Posterior vena cava (tissue), 2 donors: ENCODE data around the gene BSND. TPM values are rescaled to one million over a fixed set of nuclear protein-coding genes. Genes with fewer than 3 reads are reported as not detected.
A peak's percentile ranks its signal among the peaks of the same experiment; 100 is the strongest.

ENCODE experiments used
- DNase-seq: peaks from one replicate; pipeline ENCODE4 v3.0.0-alpha.2; 2020; ENCODE audit warnings: low spot score
- intact Hi-C, 2 donors: fragments of 100-400 bp; cut with DNase I; formaldehyde crosslinking; loops; one replicate each; pipeline versions ENCODE4 v1.14.1 to v1.14.2; 2022 to 2023
- total RNA-seq, 2 donors: library from RNA; stranded (reverse); fragmentation: NEBNext Ultra II Directional; extraction: Animal tissue kit (Norgen Biotek cat#: 25700); gene quantifications; one replicate each; pipeline ENCODE4 v1.2.1, GENCODE V29; 2021
- donor health status: DM: yes; HTN: yes; CAD: no.
- donor health status: DM: yes; HTN: yes; CAD: no.

Gene BSND
- total RNA-seq, 2 donors from 2014 or later: not detected

DNA sequence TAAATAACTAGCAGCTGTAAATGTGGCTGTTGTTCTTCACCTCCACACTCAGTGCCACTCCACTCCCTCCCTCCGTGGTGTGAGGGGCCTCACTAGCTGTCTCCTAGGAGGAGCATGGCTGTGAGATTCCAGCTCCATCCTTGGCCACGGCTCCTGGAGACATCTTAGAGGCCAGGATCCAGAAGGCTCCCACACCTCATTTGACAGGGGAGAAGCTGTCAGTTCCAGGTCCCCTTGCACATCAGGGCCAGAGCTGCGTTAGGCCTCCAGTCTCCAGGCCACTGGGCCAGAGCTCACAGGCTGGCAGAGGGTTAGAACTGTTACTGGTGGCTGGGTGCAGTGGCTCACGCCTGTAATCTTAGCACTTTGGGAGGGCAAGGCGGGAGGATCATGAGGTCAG lies 55.7 kb downstream of the BSND start:
- peak; percentile 60 for DNase-seq
- intact Hi-C loops: no loop called here

DNA sequence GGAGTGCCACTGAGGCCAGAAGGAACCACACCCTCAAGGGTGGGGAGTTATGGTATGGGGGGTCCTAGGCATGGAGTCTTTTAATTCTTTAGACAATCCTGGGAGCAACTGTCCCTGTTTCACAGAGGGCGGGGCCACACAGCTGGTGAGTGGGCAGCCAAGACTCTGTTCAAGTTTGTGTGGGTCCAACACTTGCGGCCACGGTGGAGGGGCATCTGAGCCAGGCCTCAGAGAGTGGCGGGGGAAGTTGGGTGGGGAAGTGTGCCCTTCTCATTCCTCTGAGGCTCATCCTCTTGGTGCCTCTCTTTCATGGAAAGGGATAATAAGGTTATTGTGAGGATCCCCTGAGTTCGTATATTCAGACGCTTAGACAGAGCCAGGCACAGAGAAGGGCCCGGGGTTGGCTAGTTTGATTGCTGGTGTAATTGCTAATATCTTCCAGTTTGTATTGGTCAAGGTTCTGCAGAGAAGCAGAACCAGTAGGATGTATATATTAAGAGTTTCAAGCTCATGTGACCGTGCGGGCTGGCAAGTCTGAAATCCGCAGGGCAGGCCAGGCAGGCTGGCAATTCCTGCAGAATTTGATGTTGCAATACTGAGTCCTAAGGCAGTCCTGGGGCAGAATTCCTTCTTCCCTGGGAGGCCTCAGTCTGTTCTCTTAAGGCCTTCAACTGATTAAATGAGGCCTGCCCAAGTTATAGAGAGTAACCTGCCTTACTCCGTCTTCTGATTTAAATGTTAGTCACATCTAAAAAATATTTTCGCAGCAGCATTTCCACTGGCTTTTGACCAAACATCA lies 56.5 kb downstream of the BSND start:
- no peak for DNase-seq
- intact Hi-C loops: no loop called here

DNA sequence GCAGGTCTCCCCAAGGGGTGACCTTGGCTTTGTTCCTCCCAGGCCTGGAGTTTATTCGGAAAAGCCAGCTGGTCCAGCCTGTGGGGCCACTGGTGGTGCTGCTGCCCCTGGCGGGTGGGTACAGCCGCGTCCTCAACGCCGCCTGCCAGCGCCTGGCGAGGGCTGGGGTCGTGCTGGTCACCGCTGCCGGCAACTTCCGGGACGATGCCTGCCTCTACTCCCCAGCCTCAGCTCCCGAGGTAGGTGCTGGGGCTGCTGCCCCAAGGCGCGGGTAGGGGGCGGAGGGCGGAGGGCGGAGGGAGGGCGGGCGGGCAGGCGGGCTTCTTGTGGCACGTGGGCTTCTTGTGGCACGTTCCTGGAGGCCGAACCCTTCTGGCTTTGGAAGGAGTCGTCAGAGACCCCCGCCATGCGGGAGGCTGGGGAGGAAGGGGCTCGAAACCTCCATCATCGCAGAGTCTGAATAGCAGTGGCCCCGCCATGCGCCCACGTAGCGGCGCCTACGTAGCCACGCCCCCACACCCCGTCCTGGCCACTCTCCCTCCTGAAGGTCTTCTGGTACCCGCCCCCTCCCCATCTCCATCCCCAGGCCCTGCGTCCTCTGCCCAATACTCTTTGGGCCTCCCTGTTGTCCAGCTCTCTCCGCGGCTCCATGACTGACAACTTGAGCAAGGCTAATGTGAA lies 57.4 kb downstream of the BSND start:
- intact Hi-C loops: no loop called here
- DNase-seq: peak; percentile 72

DNA sequence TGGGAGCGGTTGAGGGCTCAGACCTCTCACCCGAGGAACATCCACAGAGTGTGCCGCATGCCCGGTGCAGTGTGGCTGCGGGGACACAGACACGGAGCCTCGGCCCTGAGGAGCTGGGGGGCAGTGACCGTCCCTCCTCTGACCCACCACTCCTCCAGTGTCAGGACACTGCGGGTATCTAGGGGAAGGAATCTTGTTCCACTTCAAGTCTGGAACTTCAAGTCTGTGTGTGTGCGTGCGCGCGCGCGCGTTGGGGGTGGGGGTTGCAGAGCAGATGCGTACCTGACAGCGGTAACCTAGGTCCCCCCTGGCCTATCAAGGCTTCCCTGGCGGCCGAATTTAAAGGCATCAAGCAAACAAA lies 57.9 kb downstream of the BSND start:
- DNase-seq: peak; percentile 42
- intact Hi-C loops: no loop called here

DNA sequence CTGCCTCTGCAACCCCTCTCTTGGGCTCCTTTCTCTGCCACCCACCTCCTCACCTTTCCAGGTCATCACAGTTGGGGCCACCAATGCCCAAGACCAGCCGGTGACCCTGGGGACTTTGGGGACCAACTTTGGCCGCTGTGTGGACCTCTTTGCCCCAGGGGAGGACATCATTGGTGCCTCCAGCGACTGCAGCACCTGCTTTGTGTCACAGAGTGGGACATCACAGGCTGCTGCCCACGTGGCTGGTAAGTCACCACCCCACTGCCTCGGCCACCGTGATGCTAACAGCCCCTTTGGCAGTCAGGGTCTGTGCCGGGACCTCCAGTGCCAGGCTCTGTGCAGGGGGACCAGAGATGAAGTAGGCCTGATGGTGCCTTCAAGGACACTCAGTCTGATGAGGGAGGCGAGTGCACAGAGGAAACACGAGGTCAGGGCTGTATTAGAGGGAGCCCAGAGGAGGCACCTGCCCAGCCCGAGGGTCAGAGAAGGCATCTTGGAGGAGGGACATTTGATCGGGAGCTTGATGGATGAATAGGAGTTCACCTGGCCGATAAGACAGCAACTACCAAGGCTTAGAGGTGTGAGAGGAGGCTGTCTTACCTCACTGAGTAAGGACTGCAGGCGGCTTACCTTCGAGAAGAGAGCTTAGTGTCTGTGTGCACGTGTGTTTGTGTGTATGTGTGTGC lies 58.7 kb downstream of the BSND start:
- intact Hi-C loops: no loop called here
- peak; percentile 77 for DNase-seq

DNA sequence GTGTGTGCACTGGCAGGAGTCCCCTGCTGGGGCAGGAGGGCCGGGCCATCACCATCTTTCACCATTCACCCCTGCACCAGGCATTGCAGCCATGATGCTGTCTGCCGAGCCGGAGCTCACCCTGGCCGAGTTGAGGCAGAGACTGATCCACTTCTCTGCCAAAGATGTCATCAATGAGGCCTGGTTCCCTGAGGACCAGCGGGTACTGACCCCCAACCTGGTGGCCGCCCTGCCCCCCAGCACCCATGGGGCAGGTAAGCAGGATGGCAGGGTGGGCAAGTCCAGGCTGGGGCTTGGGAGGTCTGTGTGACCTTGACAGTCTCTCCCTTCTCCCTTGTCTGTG lies 59.2 kb downstream of the BSND start:
- intact Hi-C loops: no loop called here
- peak; percentile 72 for DNase-seq

DNA sequence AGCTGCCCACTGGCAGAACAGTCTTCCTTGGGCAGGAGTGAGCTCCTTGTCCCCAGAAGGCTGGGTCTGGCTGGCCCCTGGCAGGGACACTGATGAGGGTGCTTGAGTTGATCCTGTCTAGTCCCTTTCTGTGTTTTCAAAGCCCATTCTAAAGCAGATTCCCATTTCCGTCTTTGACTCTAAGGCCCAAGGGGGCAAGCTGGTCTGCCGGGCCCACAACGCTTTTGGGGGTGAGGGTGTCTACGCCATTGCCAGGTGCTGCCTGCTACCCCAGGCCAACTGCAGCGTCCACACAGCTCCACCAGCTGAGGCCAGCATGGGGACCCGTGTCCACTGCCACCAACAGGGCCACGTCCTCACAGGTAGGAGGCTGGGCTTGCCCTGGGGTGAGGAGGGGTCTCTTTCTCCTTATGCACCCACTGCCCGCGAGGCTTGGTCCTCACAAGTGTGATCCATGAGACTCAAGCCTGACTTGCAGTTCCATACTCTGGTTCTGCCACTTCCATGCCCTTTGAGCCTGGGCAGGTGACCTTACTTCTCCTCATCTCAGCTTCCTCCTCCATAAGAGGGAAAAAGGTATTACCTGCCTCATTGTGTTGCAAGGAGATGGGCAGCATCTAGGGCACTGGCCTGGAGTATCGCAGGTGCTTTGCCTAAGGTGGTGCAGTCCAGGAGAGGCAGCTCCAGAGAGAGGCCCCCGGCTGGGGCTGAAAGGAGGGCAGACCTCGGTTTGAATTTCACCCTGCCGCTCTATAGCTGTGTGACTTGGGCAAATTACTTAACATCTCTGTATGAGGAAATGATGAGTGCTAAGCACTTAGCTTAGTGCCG lies 60.8 kb downstream of the BSND start:
- intact Hi-C loops: no loop called here

DNA sequence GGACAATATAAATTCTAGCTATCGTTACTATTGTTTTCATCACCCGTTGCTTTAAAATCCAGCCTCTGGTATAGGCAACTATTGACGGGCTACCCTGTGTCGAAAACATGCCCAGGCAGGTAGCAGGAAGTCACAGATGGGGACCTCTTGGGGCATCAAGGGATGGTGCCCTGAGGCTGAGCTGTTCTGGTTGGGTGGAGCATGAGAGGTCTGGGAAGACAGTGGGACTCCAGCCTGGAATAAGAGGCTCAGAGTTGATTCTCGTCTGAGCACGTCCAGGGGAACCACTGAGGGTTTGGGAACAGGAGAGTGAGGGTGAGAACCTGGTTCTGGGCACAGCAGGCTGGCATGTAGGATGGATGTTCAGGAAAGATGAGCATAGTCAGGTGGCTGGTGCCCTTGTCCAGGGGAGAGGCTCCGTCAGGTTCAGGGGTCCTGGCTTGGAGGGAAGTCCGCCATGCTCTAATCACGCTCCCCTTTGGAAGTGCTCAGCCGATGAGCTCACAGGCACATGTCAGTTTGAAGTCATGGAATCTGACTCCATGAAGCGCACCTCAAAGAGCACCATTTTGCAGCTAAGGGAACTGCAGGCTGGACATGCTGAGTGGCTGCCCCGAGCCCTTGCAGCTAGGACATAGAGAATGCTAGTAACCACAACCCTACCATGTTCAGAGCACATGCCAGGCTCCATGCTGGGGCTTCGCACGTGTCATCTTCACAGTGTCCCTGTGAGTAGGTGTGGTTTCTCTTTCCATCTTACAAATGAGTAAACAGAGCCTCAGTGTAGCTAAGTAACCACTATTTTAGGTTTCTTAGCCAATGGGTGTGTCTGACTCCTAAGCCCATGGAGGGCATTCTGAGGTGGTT lies 61.6 kb downstream of the BSND start:
- intact Hi-C loops: no loop called here
- peak; percentile 67 for DNase-seq

More for the DNA sequence above, 60.8 kb downstream of the BSND start:
- peak; percentile 67 for DNase-seq

DNA sequence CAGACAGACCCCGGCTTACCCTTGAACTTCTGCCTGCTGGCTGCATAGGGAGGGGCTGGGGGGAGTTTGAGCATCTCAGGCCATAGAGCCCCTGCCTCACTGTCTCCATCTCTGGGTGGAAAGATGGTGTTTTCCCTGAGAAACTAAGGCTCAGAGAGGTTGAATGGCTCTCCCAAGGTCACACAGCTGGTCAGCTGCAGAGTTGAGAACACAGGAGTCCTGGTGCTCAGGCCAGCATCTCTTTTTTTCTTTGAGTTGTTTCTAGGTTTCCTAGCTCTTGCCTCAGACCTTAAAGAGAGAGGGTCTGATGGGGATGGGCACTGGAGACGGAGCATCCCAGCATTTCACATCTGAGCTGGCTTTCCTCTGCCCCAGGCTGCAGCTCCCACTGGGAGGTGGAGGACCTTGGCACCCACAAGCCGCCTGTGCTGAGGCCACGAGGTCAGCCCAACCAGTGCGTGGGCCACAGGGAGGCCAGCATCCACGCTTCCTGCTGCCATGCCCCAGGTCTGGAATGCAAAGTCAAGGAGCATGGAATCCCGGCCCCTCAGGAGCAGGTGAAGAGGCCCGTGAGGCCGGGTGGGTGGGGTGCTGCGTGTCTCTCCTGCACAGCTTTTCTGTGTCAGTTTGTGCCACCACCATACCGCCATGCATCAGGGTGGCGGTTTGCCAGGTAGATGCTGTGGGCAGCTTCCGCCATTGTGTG lies 62.4 kb downstream of the BSND start:
- DNase-seq: peak; percentile 77

More for the DNA sequence above, 62.4 kb downstream of the BSND start:
- intact Hi-C loops: no loop called here

Other genes starting within 250 kb of the BSND start
- 1 to 10 TPM; 2.3 to 2.8 TPM for gene PARS2, start 234.4 kb upstream of the BSND start, total RNA-seq
- gene TTC22, start 197.6 kb upstream of the BSND start, total RNA-seq: under 1 TPM in 1 of 2 donors, not detected in 1; 0.05 TPM
- gene DHCR24, start 111.7 kb upstream of the BSND start, total RNA-seq: 10 to 100 TPM in 1 of 2 donors, 1 to 10 TPM in 1; 8.0 to 27.1 TPM
- gene TMEM61, start 18.3 kb upstream of the BSND start, total RNA-seq: 10 to 100 TPM in 1 of 2 donors, 1 to 10 TPM in 1; 3.0 to 11.0 TPM
- under 1 TPM in 1 of 2 donors, not detected in 1; 0.32 TPM for gene PCSK9, start 40.6 kb downstream of the BSND start, total RNA-seq
- gene USP24, start 216.4 kb downstream of the BSND start, total RNA-seq: 10 to 100 TPM; 31.5 to 35.1 TPM